Activated CD4-positive, alpha-beta memory T cell treated with anti-CD3 and anti-CD28 coated beads for 36 hours (primary cell): ENCODE data around the gene ZNF229. TPM values are rescaled to one million over a fixed set of nuclear protein-coding genes. Genes with fewer than 3 reads are reported as not detected.
"Not testable (repeated sequence)": the region's sequence is repeated elsewhere in the genome, so short reads cannot be mapped to it uniquely, and the experiment has no call there.

ENCODE experiments used
- CTCF ChIA-PET: fragments of 350-600 bp; sonication (Branson Sonifier 250); formaldehyde crosslinking; loops from one replicate; lab custom pipeline; 2021; ENCODE audit warnings: antibody characterized with exemption, inconsistent platforms; lab: Charles Lee
- POLR2A ChIA-PET: fragments of 350-600 bp; sonication (Branson Sonifier 250); formaldehyde crosslinking; loops from one replicate; lab custom pipeline; 2021; ENCODE audit warnings: antibody characterized with exemption; lab: Charles Lee
- DNase-seq: peaks from one replicate; pipeline ENCODE4 v3.0.0-alpha.2; 2020
- H3K27ac Mint-ChIP-seq: one replicate; pipeline ENCODE4 v1.8.0; 2021; ENCODE audit warnings: mixed read lengths
- H3K27me3 Mint-ChIP-seq: one replicate; pipeline ENCODE4 v1.8.0; 2021; ENCODE audit warnings: mixed read lengths
- H3K36me3 Mint-ChIP-seq: one replicate; pipeline ENCODE4 v1.8.0; 2021; ENCODE audit warnings: mixed read lengths
- H3K4me1 Mint-ChIP-seq: one replicate; pipeline ENCODE4 v1.8.0; 2021; ENCODE audit warnings: low read depth, mixed read lengths
- H3K4me3 Mint-ChIP-seq: one replicate; pipeline ENCODE4 v1.8.0; 2021; ENCODE audit warnings: mild to moderate bottlenecking, mixed read lengths
- H3K9me3 Mint-ChIP-seq: one replicate; pipeline ENCODE4 v1.8.0; 2021; ENCODE audit warnings: mixed read lengths
- intact Hi-C: fragments of 100-400 bp; cut with micrococcal nuclease; formaldehyde crosslinking; loops from one replicate; pipeline ENCODE4 v1.15.1; 2023
- total RNA-seq, 2 experiments: library from RNA; stranded (reverse); gene quantifications; one replicate each; pipeline ENCODE4 v1.2.3, GENCODE V29; 2021

The ZNF229 gene
- under 1 TPM; 0.05 TPM for total RNA-seq

- H3K4me3 Mint-ChIP-seq, result peak within 1 kb of the TSS; percentile 69
- no peak within 1 kb of the TSS for H3K27ac Mint-ChIP-seq
- H3K36me3 Mint-ChIP-seq, result peaks cover 57% of the 10 kb centered on the region
- CTCF ChIA-PET, result no interaction called here
- H3K27me3 Mint-ChIP-seq, result peaks cover 2% of the 10 kb centered on the region
- peaks cover 84% of the 10 kb centered on the region for H3K9me3 Mint-ChIP-seq
- DNase-seq, result peak; percentile 68
- H3K4me1 Mint-ChIP-seq, result peaks cover 6% of the 10 kb centered on the region
- intact Hi-C loops, result no loop called here
- POLR2A ChIA-PET, result no interaction called here
Observed at GRCh38 chr19:44447916-44448674, at the start of gene ZNF229. ZNF229 (minus strand) TSS chr19:44448472; CDS start chr19:44442847, 5,625 bp downstream.

- ChIA-PET POLR2A (no interaction called here), CTCF (no interaction called here)
- Mint-ChIP-seq H3K27me3 (no peaks in the 10 kb centered on the region), H3K4me3 (no peak overlapping the region), H3K9me3 (peaks cover 78% of the 10 kb centered on the region), H3K27ac (no peak overlapping the region), H3K4me1 (peaks cover 24% of the 10 kb centered on the region), H3K36me3 (peaks cover 86% of the 10 kb centered on the region)
- intact Hi-C loops, result no loop called here
- DNase-seq, result no peak
Observed at GRCh38 chr19:44496711-44497110, 48.4 kb upstream of the ZNF229 start.

GRCh38 chr19:44476559-44477408 lies 28.5 kb upstream of the ZNF229 start:
- ChIA-PET POLR2A (no interaction called here), CTCF (no interaction called here)
- Mint-ChIP-seq H3K27me3 (no peaks in the 10 kb centered on the region), H3K9me3 (peaks cover 98% of the 10 kb centered on the region), H3K4me1 (no peaks in the 10 kb centered on the region), H3K4me3 (no peak overlapping the region), H3K36me3 (peaks cover 94% of the 10 kb centered on the region), H3K27ac (peak overlapping the region; percentile 33)
- intact Hi-C loops, result no loop called here
- DNase-seq, result no peak

- H3K27me3 Mint-ChIP-seq, POLR2A ChIA-PET, H3K27ac Mint-ChIP-seq, H3K4me3 Mint-ChIP-seq, H3K4me1 Mint-ChIP-seq, intact Hi-C loops, CTCF ChIA-PET, DNase-seq: not testable (repeated sequence)
- peaks cover 61% of the 10 kb centered on the region for H3K36me3 Mint-ChIP-seq
- peaks cover 94% of the 10 kb centered on the region for H3K9me3 Mint-ChIP-seq
Observed at GRCh38 chr19:44468730-44469129, 20.5 kb upstream of the ZNF229 start.

GRCh38 chr19:44462600-44463286 lies 14.5 kb upstream of the ZNF229 start:
- H3K4me3 Mint-ChIP-seq, H3K4me1 Mint-ChIP-seq, intact Hi-C loops, DNase-seq, H3K27ac Mint-ChIP-seq, H3K27me3 Mint-ChIP-seq, POLR2A ChIA-PET, CTCF ChIA-PET: not testable (repeated sequence)
- H3K36me3 Mint-ChIP-seq, result peaks cover 24% of the 10 kb centered on the region
- H3K9me3 Mint-ChIP-seq, result peaks cover 64% of the 10 kb centered on the region

- H3K4me1 Mint-ChIP-seq, H3K27me3 Mint-ChIP-seq, DNase-seq, intact Hi-C loops, H3K27ac Mint-ChIP-seq, H3K4me3 Mint-ChIP-seq, POLR2A ChIA-PET, CTCF ChIA-PET: not testable (repeated sequence)
- Mint-ChIP-seq H3K9me3 (peaks cover 56% of the 10 kb centered on the region), H3K36me3 (peaks cover 37% of the 10 kb centered on the region)
Observed at GRCh38 chr19:44456016-44456415, 7.7 kb upstream of the ZNF229 start.

GRCh38 chr19:44455100-44455499 lies 6.8 kb upstream of the ZNF229 start:
- H3K9me3 Mint-ChIP-seq, result peaks cover 61% of the 10 kb centered on the region
- intact Hi-C loops, result no loop called here
- CTCF ChIA-PET, result no interaction called here

GRCh38 chr19:44452367-44452766 lies 4.1 kb upstream of the ZNF229 start:
- Mint-ChIP-seq H3K9me3 (peaks cover 73% of the 10 kb centered on the region), H3K36me3 (peaks cover 45% of the 10 kb centered on the region), H3K4me1 (peaks cover 6% of the 10 kb centered on the region), H3K4me3 (no peak overlapping the region), H3K27me3 (peaks cover 4% of the 10 kb centered on the region), H3K27ac (no peak overlapping the region)
- POLR2A ChIA-PET, result no interaction called here
- CTCF ChIA-PET, result interaction anchor here (0.7 kb wide), 1 partner anchor 606 kb away, joined by 3 read pairs; no protein-coding TSS in a partner anchor
- intact Hi-C loops, result no loop called here
- no peak for DNase-seq

More at GRCh38 chr19:44455100-44455499, 6.8 kb upstream of the ZNF229 start:
- Mint-ChIP-seq H3K27me3 (peaks cover 4% of the 10 kb centered on the region), H3K4me1 (no peaks in the 10 kb centered on the region), H3K4me3 (no peak overlapping the region), H3K27ac (no peak overlapping the region), H3K36me3 (peaks cover 40% of the 10 kb centered on the region)
- DNase-seq, result no peak
- POLR2A ChIA-PET, result no interaction called here

- H3K36me3 Mint-ChIP-seq, result peaks cover 47% of the 10 kb centered on the region
- H3K4me1 Mint-ChIP-seq, result peaks cover 6% of the 10 kb centered on the region
- H3K4me3 Mint-ChIP-seq, result no peak overlapping the region
- no peak overlapping the region for H3K27ac Mint-ChIP-seq
- H3K27me3 Mint-ChIP-seq, result peaks cover 4% of the 10 kb centered on the region
- intact Hi-C loops, result no loop called here
- DNase-seq, result no peak
- H3K9me3 Mint-ChIP-seq, result peaks cover 78% of the 10 kb centered on the region
- ChIA-PET POLR2A (no interaction called here), CTCF (interaction anchor here (0.7 kb wide), 1 partner anchor 605 kb away, joined by 3 read pairs; no protein-coding TSS in a partner anchor)
Observed at GRCh38 chr19:44451687-44452086, 3.4 kb upstream of the ZNF229 start.

GRCh38 chr19:44438441-44438840 lies 9.8 kb downstream of the ZNF229 start:
- peaks cover 15% of the 10 kb centered on the region for H3K36me3 Mint-ChIP-seq
- no peaks in the 10 kb centered on the region for H3K27me3 Mint-ChIP-seq
- intact Hi-C loops, result no loop called here
- H3K4me1 Mint-ChIP-seq, result no peaks in the 10 kb centered on the region
- POLR2A ChIA-PET, result no interaction called here
- CTCF ChIA-PET, result no interaction called here
- H3K9me3 Mint-ChIP-seq, result peaks cover 80% of the 10 kb centered on the region
- no peak overlapping the region for H3K4me3 Mint-ChIP-seq
- DNase-seq, result no peak
- no peak overlapping the region for H3K27ac Mint-ChIP-seq

- no peaks in the 10 kb centered on the region for H3K27me3 Mint-ChIP-seq
- POLR2A ChIA-PET, result no interaction called here
- intact Hi-C loops, result no loop called here
- H3K27ac Mint-ChIP-seq, result no peak overlapping the region
- no peaks in the 10 kb centered on the region for H3K4me1 Mint-ChIP-seq
- H3K4me3 Mint-ChIP-seq, result no peak overlapping the region
- CTCF ChIA-PET, result no interaction called here
- peaks cover 83% of the 10 kb centered on the region for H3K9me3 Mint-ChIP-seq
- no peak for DNase-seq
- peaks cover 19% of the 10 kb centered on the region for H3K36me3 Mint-ChIP-seq
Observed at GRCh38 chr19:44435441-44435840, 12.8 kb downstream of the ZNF229 start.

GRCh38 chr19:44430956-44431355 lies 17.3 kb downstream of the ZNF229 start:
- POLR2A ChIA-PET, result no interaction called here
- no peak for DNase-seq
- Mint-ChIP-seq H3K27ac (no peak overlapping the region), H3K36me3 (peaks cover 22% of the 10 kb centered on the region), H3K9me3 (peaks cover 86% of the 10 kb centered on the region), H3K4me3 (no peak overlapping the region), H3K4me1 (no peaks in the 10 kb centered on the region), H3K27me3 (no peaks in the 10 kb centered on the region)
- intact Hi-C loops, result no loop called here
- CTCF ChIA-PET, result no interaction called here
